Stimulated activated CD8-positive, alpha-beta memory T cell treated with anti-CD3 and anti-CD28 coated beads, Interleukin-7, amount 100 ng/mL, for 4 hours (primary cell): ENCODE measurements around the gene AQP7.
A peak's percentile ranks its signal among the peaks of the same experiment; 100 is the strongest.
"Not testable (repeated sequence)": the region's sequence is repeated elsewhere in the genome, so short reads cannot be mapped to it uniquely, and the experiment has no call there.

ENCODE experiments used
- DNase-seq, 2 donors: peaks; one replicate each; pipeline ENCODE4 v3.0.0-alpha.2; 2020; ENCODE audit warnings: low read depth in 2 of 2

AQP7 gene

DNA sequence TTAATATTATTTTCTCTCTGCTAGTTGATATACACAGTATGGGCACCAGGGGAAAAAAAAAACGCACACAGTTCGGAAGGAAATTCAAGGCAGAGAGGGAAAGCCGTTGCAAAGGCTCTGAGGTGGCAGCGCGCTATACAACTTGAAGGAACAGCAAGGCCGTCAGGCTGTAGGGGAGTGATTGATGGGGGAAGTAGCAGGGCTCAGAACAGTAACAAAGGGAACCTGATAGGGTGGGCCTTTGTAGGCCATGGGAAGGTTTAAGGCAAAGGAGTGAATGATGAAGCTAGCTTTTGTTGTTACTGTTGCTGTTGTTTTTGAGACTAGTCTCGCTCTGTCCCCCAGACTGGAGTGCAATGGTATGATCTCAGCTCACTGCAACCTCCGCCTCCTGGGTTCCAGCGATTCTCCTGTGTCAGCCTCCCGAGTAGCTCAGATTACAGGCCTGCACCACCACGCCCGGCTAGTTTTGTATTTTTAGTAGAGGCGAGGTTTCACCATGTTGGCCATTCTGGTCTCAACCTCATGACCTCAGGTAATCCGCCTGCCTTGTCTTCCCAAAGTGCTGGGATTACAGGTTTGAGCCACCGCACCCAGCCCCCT lies 27.0 kb downstream of the AQP7 start:
- DNase-seq: no peak

DNA sequence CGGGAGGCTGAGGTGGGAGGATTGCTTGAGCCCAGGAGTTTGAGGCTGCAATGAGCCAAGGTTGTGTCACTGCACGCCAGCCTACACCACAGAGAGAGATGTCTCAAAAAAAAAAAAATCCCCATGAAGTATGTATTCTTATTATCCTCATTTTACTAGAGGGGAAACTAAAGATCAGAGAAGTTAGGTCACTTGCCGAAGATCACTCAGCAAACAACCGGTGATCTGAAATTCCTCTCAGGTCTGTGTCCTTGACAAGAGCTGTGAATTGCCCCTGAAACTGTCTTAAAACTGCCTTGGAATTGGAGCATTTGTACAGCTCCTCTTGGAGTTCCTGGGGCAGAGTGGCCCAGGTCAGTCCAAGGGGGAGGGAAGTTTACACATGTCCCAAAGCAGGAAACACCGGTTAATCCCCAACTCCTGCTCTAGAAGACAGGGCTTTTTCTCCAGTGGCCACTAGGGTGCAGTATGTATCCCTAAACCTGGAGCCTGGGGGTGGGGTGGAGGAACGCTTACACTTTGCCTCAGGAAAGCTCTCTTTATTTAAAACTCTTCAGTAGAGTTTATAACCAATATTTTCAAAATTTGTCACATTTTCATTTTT lies 27.6 kb downstream of the AQP7 start:
- peak; percentile 32 to 46 for DNase-seq

DNA sequence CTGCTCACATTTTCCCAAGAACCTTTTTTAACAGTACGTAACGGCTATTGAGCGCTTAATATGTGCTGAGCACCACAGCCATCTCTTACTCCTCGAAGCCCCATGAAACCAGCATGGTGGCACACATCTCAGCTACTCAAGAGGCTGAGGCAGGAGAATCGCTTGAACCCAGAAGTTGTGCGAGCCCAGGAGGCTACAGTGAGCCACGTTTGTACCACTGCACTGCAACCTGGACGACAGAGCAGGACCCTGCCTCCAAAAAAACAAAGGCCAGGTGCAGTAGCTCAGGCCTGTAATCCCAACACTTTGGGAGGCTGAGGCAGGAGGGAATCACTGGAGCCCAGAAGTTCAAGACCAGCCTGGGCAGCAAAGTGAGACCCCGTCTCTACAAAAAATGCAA lies 28.2 kb downstream of the AQP7 start:
- no peak for DNase-seq

DNA sequence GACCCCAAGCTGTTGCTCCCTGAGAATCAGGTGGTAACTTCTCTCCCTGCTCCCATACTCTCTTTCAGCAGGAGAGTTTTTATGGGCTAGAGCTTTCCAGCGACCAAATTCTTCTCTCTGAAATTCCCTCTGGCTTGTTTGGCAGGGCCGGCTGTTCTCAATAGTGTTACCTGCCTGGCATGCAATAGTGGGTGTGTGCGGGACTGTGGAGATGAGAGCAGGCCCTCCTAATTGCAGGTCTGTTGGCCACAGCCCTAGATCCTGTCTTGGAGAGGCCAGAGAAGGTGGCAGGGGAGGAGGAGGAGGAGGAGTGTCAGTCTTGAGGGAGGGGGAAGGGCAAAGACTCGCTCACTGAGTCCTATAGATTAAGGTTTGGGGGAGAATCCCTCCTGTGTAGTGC lies 29.5 kb downstream of the AQP7 start:
- DNase-seq: no peak

DNA sequence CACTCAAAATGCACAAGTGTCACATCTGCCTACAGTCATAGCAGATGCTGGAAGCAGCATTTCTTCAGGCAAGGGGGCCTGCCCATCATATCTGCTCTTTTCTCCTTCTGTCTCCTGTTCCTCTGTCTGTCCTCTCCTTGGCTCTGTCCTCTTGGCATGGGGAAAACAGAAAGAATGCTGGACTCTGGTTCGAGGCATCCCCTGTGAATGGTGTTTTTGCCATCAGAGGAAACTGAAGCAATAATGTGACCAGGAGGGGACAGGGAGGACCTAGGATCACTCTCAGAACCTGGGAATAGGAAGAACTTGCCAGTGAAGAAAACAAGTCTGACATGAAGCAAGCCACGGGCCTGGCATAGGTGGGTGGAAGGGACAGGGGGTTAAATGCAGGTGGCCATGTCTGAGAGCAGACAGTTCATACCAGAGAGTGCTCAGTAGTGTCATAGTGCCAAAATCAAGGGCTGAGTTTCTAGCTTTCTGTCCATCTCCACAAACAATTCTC lies 35.3 kb downstream of the AQP7 start:
- DNase-seq: no peak

DNA sequence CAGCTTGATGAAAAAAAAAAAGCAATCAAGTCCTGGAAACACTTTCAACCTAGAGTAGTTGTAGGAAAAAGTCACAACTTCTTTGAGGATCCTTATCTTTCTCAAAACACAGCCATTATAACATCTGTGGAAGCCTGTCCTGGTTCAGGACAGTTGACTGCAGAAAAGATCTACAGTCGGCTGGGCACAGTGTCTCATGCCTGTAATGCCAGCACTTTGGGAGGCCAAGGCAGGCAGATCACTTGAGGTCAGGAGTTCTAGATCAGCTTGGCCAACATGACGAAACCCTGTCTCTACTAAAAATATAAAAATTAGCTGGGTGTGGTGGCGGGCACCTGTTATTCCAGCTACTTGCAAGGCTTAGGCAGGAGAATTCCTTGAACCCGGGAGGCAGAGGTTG lies 37.6 kb downstream of the AQP7 start:
- DNase-seq: not testable (repeated sequence)

DNA sequence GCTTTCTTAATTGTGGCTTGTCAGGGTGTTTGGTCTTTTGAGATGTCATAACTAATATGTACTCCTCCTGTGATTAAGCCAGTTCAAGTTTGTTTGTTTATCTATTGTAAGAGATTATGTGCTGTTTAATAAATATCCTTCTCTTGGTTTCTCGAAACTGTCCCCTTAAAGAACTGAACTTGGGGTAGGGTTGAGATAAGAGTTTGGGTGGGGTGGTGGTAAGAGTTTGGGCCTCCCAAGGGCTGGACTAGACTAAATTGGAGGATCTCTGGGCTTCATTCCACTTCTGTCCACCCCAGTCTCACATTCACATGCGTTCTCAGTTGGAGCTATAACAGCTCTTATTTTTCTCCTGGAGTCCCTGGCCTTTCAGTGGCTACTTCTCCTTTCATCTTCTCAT lies 38.2 kb downstream of the AQP7 start:
- no peak for DNase-seq

DNA sequence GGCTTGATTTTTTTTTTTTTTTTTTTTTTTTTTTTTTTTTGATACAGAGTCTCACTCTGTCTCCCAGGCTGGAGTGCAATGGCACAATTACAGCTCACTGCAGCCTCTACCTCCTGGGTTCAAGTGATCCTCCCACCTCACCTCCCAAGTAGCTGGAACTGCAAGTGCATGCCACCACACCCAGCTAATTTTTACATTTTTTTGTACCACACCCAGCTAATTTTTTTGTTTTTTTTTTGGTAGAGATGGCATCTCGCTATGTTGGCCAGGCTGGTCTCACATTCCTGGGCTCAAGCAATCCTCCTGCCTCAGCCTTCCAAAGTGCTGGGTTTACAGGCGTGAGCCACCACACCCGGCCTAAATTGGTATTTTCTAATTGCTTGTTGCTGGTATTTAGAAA lies 43.7 kb downstream of the AQP7 start:
- not testable (repeated sequence) for DNase-seq

DNA sequence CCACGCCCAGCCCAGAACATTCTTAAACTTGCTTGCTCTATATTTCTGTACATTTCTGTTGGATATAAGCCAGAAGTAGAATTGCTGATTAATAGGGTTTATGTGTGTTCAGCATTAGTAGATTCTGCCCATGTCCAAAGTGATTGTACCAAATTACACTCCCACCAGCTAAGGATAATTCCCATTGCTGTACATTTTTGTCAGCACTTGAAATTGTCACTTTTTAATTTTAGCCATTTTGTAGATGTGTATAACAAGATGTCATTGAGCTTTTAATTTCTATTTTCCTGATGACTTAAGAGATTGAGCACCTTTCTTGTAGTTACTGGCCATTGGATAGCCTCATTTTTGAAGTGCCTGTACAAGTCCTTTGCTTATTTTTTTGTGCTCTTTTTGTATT lies 46.4 kb downstream of the AQP7 start:
- no peak for DNase-seq

DNA sequence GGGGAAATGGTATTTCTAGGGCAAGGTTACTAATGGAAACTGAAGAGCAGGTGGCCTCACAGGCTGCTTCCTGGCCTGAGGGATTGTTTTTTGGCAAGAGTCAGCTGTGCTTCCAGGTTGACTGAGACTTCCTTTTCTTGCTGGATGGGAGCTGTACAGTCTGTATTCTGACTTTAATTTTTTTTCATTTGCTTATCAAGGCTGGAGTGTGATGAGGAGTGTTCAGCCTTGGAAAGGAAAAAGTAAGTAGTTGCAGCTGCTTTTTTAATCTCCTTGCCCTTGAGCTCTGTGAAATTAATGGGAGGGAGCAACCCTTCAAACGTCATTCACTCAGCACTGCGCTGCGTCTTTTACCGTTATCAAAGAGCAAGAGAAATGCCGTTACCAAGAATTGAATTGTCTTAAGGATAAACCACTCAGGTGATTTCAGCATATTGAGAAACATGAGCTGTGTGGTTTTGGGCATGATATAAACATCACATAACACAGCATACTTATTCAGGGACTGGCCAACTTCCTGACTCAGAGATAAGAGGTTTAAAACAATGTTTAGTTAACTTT lies 47.6 kb downstream of the AQP7 start:
- no peak for DNase-seq

DNA sequence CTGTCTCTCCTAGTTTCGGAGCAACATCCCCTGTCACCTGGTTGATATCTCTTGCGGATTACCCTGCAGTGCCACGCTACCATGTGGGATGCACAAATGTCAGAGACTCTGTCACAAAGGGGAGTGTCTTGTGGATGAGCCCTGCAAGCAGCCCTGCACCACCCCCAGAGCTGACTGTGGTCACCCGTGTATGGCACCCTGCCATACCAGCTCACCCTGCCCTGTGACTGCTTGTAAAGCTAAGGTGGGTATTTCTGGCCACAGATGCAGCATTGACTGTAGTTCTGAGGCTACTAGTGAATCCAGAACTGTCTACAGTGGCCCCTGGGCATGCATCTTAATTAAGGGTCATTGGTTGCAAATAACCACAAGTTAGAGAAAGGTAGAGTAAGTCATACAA lies 50.8 kb downstream of the AQP7 start:
- DNase-seq: no peak

DNA sequence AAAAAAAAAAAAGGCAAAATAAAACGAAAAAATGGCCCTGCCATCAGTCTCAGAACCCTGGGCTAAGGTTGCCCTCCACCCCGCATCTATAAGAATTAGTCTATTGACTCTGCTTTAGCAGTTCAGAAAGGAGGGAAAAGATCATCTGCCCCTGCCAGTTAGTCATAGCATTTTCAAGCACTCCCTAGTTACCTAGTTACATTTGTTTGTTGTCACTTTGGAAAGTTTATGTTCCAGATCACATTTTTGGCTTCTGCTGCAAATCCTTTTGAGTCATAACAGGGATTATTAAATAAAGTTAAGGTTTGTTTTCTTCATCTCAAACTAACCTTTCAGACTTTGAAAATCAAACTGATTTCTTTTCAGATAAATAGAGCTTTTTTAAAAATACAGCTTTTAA lies 52.1 kb downstream of the AQP7 start:
- DNase-seq: no peak

DNA sequence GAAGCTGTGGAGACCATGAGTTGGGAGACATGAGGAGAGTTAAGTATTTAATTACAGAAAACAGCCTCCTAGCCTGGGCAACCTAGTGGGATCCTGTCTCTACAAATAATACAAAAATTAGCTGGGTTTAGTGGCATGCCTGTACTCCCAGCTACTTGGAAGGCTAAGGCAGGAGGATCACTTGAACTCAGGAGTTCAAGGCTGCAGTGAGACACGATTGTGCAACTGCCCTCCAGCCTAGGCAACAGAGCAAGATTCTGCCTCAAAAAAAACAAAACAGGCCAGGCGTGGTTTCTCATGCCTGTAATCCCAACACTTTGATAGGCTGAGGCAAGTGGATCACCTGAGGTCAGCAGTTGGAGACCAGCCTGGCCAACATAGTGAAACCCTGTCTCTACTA lies 52.6 kb downstream of the AQP7 start:
- no peak for DNase-seq

DNA sequence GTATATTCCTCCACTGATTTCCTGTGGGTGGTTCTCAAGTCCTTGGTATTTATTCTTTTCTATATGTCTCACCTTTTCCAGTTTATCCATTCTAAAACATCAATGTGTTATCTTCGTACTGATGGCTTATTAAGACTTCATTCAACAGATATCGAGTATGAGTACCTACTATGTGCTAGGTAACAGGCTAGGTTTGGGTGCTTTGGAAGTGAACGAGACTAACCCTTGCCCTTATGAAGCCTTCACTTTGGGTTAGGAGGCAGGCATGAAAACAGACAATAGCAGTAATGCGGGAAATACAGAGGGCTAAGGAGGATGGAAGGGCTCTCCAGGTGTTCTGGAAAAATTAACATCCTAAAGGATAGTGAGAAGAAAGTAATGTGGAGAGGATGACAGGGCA lies 53.4 kb downstream of the AQP7 start:
- DNase-seq: no peak

DNA sequence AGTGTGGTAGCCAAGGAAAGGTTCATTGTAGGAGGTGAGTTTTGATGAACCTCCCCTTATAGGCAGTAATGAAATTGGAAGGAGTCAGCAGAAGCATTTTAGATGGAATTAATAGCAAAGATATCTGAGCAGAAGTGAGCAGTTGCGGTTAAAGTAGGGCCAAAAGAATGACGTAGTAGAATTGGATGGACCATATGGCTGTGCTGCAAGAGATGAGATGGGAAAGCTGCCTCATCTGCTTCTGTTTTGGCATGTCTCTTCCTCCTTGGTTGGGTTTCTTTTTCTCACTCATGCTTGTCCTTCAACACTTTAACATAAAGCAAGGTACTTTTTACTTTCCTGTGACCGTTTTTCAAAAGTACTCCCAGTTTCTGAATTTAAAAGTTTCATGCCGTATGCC lies 55.8 kb downstream of the AQP7 start:
- no peak for DNase-seq

DNA sequence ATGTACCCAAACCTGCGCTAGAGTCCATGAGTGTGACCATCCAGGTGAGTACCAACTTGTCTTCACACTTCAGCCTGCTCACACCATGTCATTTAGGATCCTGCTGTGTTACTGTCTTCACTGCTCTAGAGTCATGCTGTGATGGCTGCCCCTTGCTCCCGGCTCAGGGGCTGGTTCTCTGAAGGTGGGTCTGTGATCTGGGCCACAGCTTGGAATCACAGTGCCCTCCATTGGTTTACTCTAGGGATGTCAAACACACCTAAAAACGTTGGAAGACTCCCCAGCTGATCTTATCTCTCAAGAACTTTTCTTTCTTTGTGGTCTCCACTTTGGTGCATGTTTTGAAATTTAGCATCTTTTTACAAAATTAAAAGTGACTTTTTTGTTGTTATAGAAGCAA lies 58.2 kb downstream of the AQP7 start:
- no peak for DNase-seq

DNA sequence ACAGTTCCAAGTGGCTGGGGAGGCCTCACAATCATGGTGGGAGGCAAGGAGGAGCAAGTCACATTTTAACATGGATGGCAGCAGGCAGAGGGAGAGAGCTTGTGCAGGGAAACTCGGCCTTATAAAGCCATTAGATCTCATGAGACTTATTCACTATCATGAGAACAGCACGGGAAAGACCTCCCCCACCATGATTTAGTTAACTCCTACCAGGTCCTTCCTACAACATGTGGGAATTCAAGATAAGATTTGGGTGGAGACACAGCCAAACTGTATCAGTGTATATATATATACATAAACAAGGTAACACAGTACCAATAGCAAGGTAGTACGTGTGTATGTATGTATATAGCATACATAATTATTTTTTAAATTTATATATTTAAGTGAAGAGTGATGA lies 61.2 kb downstream of the AQP7 start:
- DNase-seq: no peak

DNA sequence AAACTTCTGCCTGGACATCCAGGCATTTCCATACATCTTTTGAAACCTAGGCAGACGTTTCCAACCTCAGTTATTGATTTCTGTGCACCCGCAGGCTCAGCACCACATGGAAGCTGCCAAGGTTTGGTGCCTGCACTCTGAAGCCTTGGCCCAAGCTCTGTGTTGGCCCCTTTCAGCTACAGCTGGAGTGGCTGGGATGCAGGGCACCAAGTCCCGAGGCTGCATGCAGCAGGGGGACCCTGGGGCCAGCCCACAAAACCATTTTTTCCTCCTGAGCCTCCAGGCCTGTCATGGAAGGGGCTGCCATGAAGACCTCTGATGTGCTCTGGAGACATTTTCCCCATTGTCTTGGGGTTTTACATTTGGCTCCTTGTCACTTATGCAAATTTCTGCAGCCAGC lies 62.2 kb downstream of the AQP7 start:
- no peak for DNase-seq
